Germinal center (tissue), 1 donor: ENCODE data around the gene SPCS1.
"Not testable (repeated sequence)": the region's sequence is repeated elsewhere in the genome, so short reads cannot be mapped to it uniquely, and the experiment has no call there.

ENCODE experiments used
- DNase-seq: peaks from one replicate; pipeline ENCODE4 v3.0.0; 2012; ENCODE audit warnings: mixed read lengths, low spot score

Gene SPCS1

GRCh38 chr3:52695798-52696671, 9.9 kb upstream of the SPCS1 start:
- no peak for DNase-seq

- DNase-seq, result no peak
Measured at GRCh38 chr3:52696830-52697631, 8.9 kb upstream of the SPCS1 start.

GRCh38 chr3:52697632-52697965, 8.3 kb upstream of the SPCS1 start:
- DNase-seq, result no peak

GRCh38 chr3:52703341-52703740, 2.6 kb upstream of the SPCS1 start:
- no peak for DNase-seq

GRCh38 chr3:52704611-52705437, 1.1 kb upstream of the SPCS1 start:
- DNase-seq, result peak; percentile 27

- no peak for DNase-seq
Measured at GRCh38 chr3:52705438-52705687, 543 bp upstream of the SPCS1 start.

- peak; percentile 48 for DNase-seq
Measured at GRCh38 chr3:52707585-52707984, 1.7 kb downstream of the SPCS1 start.

- no peak for DNase-seq
Measured at GRCh38 chr3:52710512-52710911, 4.6 kb downstream of the SPCS1 start.

- DNase-seq, result no peak
Measured at GRCh38 chr3:52712291-52713212, 6.6 kb downstream of the SPCS1 start.

GRCh38 chr3:52714335-52715302, 8.7 kb downstream of the SPCS1 start:
- DNase-seq, result no peak

GRCh38 chr3:52715714-52716305, 9.9 kb downstream of the SPCS1 start:
- DNase-seq, result no peak

- DNase-seq, result no peak
Measured at GRCh38 chr3:52719618-52720017, 13.7 kb downstream of the SPCS1 start.

GRCh38 chr3:52721002-52721729, 15.3 kb downstream of the SPCS1 start:
- no peak for DNase-seq

- DNase-seq, result no peak
Measured at GRCh38 chr3:52721730-52722008, 15.8 kb downstream of the SPCS1 start.

GRCh38 chr3:52722491-52722890, 16.6 kb downstream of the SPCS1 start:
- no peak for DNase-seq

- no peak for DNase-seq
Measured at GRCh38 chr3:52723935-52724334, 18.0 kb downstream of the SPCS1 start.

- DNase-seq, result no peak
Measured at GRCh38 chr3:52724511-52724910, 18.6 kb downstream of the SPCS1 start.

- not testable (repeated sequence) for DNase-seq
Measured at GRCh38 chr3:52728753-52729152, 22.8 kb downstream of the SPCS1 start.

- DNase-seq, result no peak
Measured at GRCh38 chr3:52730681-52731080, 24.8 kb downstream of the SPCS1 start.

GRCh38 chr3:52731590-52731989, 25.7 kb downstream of the SPCS1 start:
- no peak for DNase-seq
